Thyroid gland (tissue), 4 donors: ENCODE measurements around the gene HSPH1.

Source experiments
- CTCF ChIP-seq, 6 experiments: fragments of 200-600 bp in 3 of 6; fragments of 450-650 bp in 3 of 6; sonication (generic) in 3 of 6; IDR thresholded peaks; one replicate each; pipeline ENCODE4 v1.5.1; 2016 to 2019; ENCODE audit warnings: antibody characterized with exemption in 6 of 6, mild to moderate bottlenecking in 2 of 6, inconsistent platforms in 1 of 6, moderate library complexity in 1 of 6
- POLR2A ChIP-seq, 2 donors: fragments of 450-650 bp; IDR thresholded peaks; one replicate each; pipeline ENCODE4 v1.6.1; 2017; ENCODE audit warnings: antibody characterized with exemption in 2 of 2, mild to moderate bottlenecking in 2 of 2, moderate library complexity in 1 of 2

- TF ChIP-seq CTCF (IDR thresholded peaks at IDR 0.05) = no peak
- TF ChIP-seq POLR2A (IDR thresholded peaks at IDR 0.05) = no peak
These were observed 68.4 kb downstream of the HSPH1 start for GRCh38 chr13:31093145-31093885.
